GM12878 (cell line): Measurements from ENCODE around the gene PTX4. TPM values are rescaled to one million over a fixed set of nuclear protein-coding genes. Genes with fewer than 3 reads are reported as not detected.

Experiments
- ATAC-seq: fragments of 200-7000 bp; cut with Tn5 transposase; 3 replicates; pipeline ENCODE4 v1.9.1; 2020; ENCODE audit warnings: mild to moderate bottlenecking, moderate library complexity
- BruUV-seq: library from RNA; stranded (reverse); fragments of 400-500 nt; replicated peaks from 2 replicates; lab custom pipeline; 2021; lab: Mats Ljungman, UMichigan
- CTCF ChIA-PET: fragments of 300-600 bp; sonication (Branson Sonifier 250); formaldehyde crosslinking; extraction: SDS; loops from one replicate; lab custom pipeline; 2021; ENCODE audit warnings: inconsistent platforms; lab: Yijun Ruan, JAX
- POLR2A ChIA-PET: fragments of 350-600 bp; formaldehyde crosslinking; extraction: SDS; loops from one replicate; lab custom pipeline; 2021; ENCODE audit warnings: inconsistent platforms; lab: Charles Lee
- RAD21 ChIA-PET: fragments of 300-600 bp; sonication (Branson Sonifier 250); formaldehyde crosslinking; loops from one replicate; lab custom pipeline; 2023; ENCODE audit warnings: antibody characterized with exemption; ENCODE audit not compliant: unreplicated experiment; lab: Charles Lee
- SMC1A ChIA-PET: fragments of 300-600 bp; sonication (Branson Sonifier 250); formaldehyde crosslinking; loops from one replicate; lab custom pipeline; 2023; ENCODE audit not compliant: unreplicated experiment, uncharacterized antibody; lab: Charles Lee
- DNase-seq: peaks from one replicate; pipeline ENCODE4 v3.0.0-alpha.2; 2011; ENCODE audit warnings: low read depth, low spot score
- FAIRE-seq: peaks from 3 replicates; lab custom pipeline; 2011; peaks lifted over from hg19 to GRCh38; lab: Jason Lieb, UNC
- H2AFZ ChIP-seq: 2 replicates; pipeline ENCODE4 v1.6.0; 2011; ENCODE audit warnings: low read depth, low read length, control low read depth; ENCODE audit not compliant: control insufficient read depth
- H3K27ac ChIP-seq: 2 replicates; pipeline ENCODE4 v1.5.1; 2011; ENCODE audit warnings: control low read depth; ENCODE audit not compliant: control insufficient read depth, insufficient read depth
- H3K27me3 ChIP-seq, 2 experiments: replicated peaks in 1 of 2; 2 replicates each; pipeline versions ENCODE4 v1.6.0 to v1.6.1; 2011; ENCODE audit warnings: low read length in 1 of 2; ENCODE audit not compliant: control insufficient read depth in 2 of 2, insufficient read depth in 2 of 2
- H3K36me3 ChIP-seq, 2 experiments: 2 replicates each; pipeline ENCODE4 v1.5.1; 2011; ENCODE audit warnings: low read length in 1 of 2; ENCODE audit not compliant: control insufficient read depth in 2 of 2, insufficient read depth in 2 of 2
- H3K4me1 ChIP-seq: 2 replicates; pipeline ENCODE4 v1.6.1; 2011; ENCODE audit warnings: mild to moderate bottlenecking, low read length, moderate library complexity, mixed read lengths; ENCODE audit not compliant: control insufficient read depth, insufficient read depth
- H3K4me2 ChIP-seq: 2 replicates; pipeline ENCODE4 v1.6.0; 2011; ENCODE audit warnings: control low read depth; ENCODE audit not compliant: control insufficient read depth, insufficient read depth
- H3K4me3 ChIP-seq: fragments of 200-600 bp; sonication (generic); 2 replicates; pipeline ENCODE4 v1.5.1; 2016
- H3K79me2 ChIP-seq: 2 replicates; pipeline ENCODE4 v1.6.0; 2011; ENCODE audit warnings: low read length; ENCODE audit not compliant: control insufficient read depth, insufficient read depth
- H3K9ac ChIP-seq: 2 replicates; pipeline ENCODE4 v1.8.0; 2011; ENCODE audit warnings: low read length, control low read depth, mixed read lengths; ENCODE audit not compliant: control insufficient read depth, insufficient read depth
- H3K9me3 ChIP-seq: replicated peaks from 3 replicates; pipeline ENCODE4 v1.5.1; 2011; ENCODE audit warnings: mild to moderate bottlenecking, low read length; ENCODE audit not compliant: control insufficient read depth, insufficient read depth
- H4K20me1 ChIP-seq: 2 replicates; pipeline ENCODE4 v1.6.0; 2011; ENCODE audit not compliant: control insufficient read depth, insufficient read depth
- ATF7 ChIP-seq: fragments of 450-650 bp; IDR thresholded peaks from 2 replicates; pipeline ENCODE4 v1.6.1; 2016; ENCODE audit warnings: low read depth, mild to moderate bottlenecking
- CTCF ChIP-seq, 3 experiments: IDR thresholded peaks in 2 of 3; conservative IDR thresholded peaks in 1 of 3; 2 replicates each; pipeline ENCODE4 v1.5.1; 2011; ENCODE audit warnings: low read depth in 3 of 3, low read length in 3 of 3, mild to moderate bottlenecking in 3 of 3, control low read depth in 2 of 3, moderate library complexity in 2 of 3, inconsistent platforms in 1 of 3, mixed read lengths in 1 of 3; ENCODE audit not compliant: control insufficient read depth in 2 of 3, insufficient read depth in 1 of 3; ENCODE audit errors: extremely low read depth in 1 of 3
- EP300 ChIP-seq, 2 experiments: fragments of 150-350 bp in 1 of 2; IDR thresholded peaks; 2 replicates each; pipeline ENCODE4 v1.6.1; 2011 to 2012; ENCODE audit warnings: low read depth in 2 of 2, low read length in 2 of 2, borderline replicate concordance in 1 of 2, improper control_type of control experiment in 1 of 2, inconsistent platforms in 1 of 2; ENCODE audit not compliant: control insufficient read depth in 1 of 2
- HDAC2 ChIP-seq: fragments of 200-600 bp; sonication (generic); IDR thresholded peaks from 2 replicates; pipeline ENCODE4 v1.6.1; 2017
- WGBS: methylation state at CpG from one replicate; pipeline ENCODE4 v1.1.6; 2016; ENCODE audit warnings: low lambda C conversion rate; ENCODE audit not compliant: insufficient replicate concordance, insufficient coverage; ENCODE audit errors: missing lambda C conversion rate; 5-methylcytosine and 5-hydroxymethylcytosine counted together
- in situ Hi-C: fragments of 300-500 bp; cut with MboI; formaldehyde crosslinking; loops from 9 replicates; pipeline ENCODE4 v1.14.3; 2018; ENCODE audit warnings: mixed read lengths
- intact Hi-C: fragments of 100-400 bp; cut with micrococcal nuclease; formaldehyde crosslinking; loops from one replicate; pipeline ENCODE4 v1.14.2; 2022; ENCODE audit not compliant: unreplicated experiment
- polyA plus RNA-seq, 11 experiments: library from polyadenylated mRNA; depleted of rRNA in 4 of 11; unstranded in 6 of 11; stranded (reverse) in 5 of 11; fragments of >200 nt; fragmentation: Nextera tagmentation in 4 of 11; fragmentation: Illumina TruSeq in 1 of 11; extraction: Ambion mirVana in 4 of 11; extraction: Trizol in 1 of 11; gene quantifications; 1 replicate in 1 of 11; 2 replicates in 10 of 11; pipeline versions ENCODE4 v1.2.1 to v1.2.3, GENCODE V29; 2011 to 2016; ENCODE audit warnings: inconsistent platforms in 2 of 11, missing spikeins in 2 of 11, low read depth in 1 of 11
- total RNA-seq, 4 experiments: library from RNA; depleted of rRNA in 3 of 4; stranded (reverse); fragments of >200 nt in 3 of 4; fragmentation: Illumina TruSeq in 1 of 4; extraction: Trizol in 1 of 4; gene quantifications; 2 replicates each; pipeline versions ENCODE4 v1.2.1 to v1.2.3, GENCODE V29; 2013 to 2021

PTX4 gene
- total and polyA plus RNA-seq, 10 of the 15 experiments (the other 5 are each of a cell fraction or from before 2014, with no cell fraction given), result not detected

- no peaks in the 10 kb centered on the region for H4K20me1 ChIP-seq
- ATAC-seq, result peak; percentile 4; the same call in 1 of the 3 replicates
- ChIA-PET SMC1A (interaction anchor here (1.2 kb wide), 1 partner anchor 10 kb away, joined by 3 read pairs; no protein-coding TSS in a partner anchor), POLR2A (interaction anchor here (1.2 kb wide), 1 partner anchor 73 kb away, joined by 4 read pairs; the partner anchor contains the start of gene UQCC4), CTCF (interaction anchor here (1.1 to 1.8 kb wide), 2 partner anchors 65 kb away, joined by 3 to 6 read pairs; no protein-coding TSS in a partner anchor), RAD21 (no interaction called here)
- H3K9me3 ChIP-seq, result no peaks in the 10 kb centered on the region
- in situ Hi-C loops, result no loop called here
- peaks cover 3 to 7% of the 10 kb centered on the region in 2 experiments; a peak in 3 of 4 replicates for H3K36me3 ChIP-seq
- no peak overlapping the region for H2AFZ ChIP-seq
- TF ChIP-seq EP300 (IDR thresholded peaks at IDR 0.05; ENCODE audit: borderline replicate concordance in 1 of 2, control insufficient read depth in 1 of 2, low read depth in 2 of 2, low read length in 2 of 2), result no peak
- TF ChIP-seq CTCF (IDR thresholded peaks at IDR 0.05 in 2 of 3, conservative IDR thresholded peaks at IDR 0.05 in 1 of 3; ENCODE audit: control insufficient read depth in 2 of 3, extremely low read depth in 1 of 3, insufficient read depth in 1 of 3, low read depth in 3 of 3, low read length in 3 of 3), result peak in 2 of 3 experiments; percentile 7 to 10; a peak in 2 of 6 replicates
- no peak for TF ChIP-seq HDAC2
- no peak for TF ChIP-seq ATF7
- intact Hi-C loops, result no loop called here
- H3K79me2 ChIP-seq, result peaks cover 17% of the 10 kb centered on the region
- no peak for FAIRE-seq
- H3K4me3 ChIP-seq, result peak overlapping the region; percentile 95
- peak overlapping the region; percentile 94 for H3K4me2 ChIP-seq
- BruUV-seq, result no TSS peak
- no peak for DNase-seq
- peak overlapping the region; percentile 92 for H3K9ac ChIP-seq
- no peaks in the 10 kb centered on the region for H3K27me3 ChIP-seq
- 43% methylated on average over 25 of the region's 25 CpGs for WGBS
- peaks cover 6% of the 10 kb centered on the region for H3K4me1 ChIP-seq
- H3K27ac ChIP-seq, result no peak overlapping the region
Measured at GRCh38 chr16:1494129-1494640, 5.4 kb upstream of the PTX4 start.
